HepG2 (cell line): ENCODE data around the gene TMTC4. TPM values are rescaled to one million over a fixed set of nuclear protein-coding genes. Genes with fewer than 3 reads are reported as not detected.

Experiments
- CEBPG ChIP-seq: IDR thresholded peaks from 2 replicates; pipeline ENCODE4 v1.6.1; 2016
- ELF1 ChIP-seq: sonication (generic); formaldehyde crosslinking; IDR thresholded peaks from 2 replicates; pipeline ENCODE4 v1.4.0; 2020; ENCODE audit warnings: missing genetic modification reagents
- GPN1 ChIP-seq: sonication (generic); formaldehyde crosslinking; IDR thresholded peaks from 2 replicates; pipeline ENCODE4 v1.5.1; 2020; ENCODE audit warnings: missing genetic modification reagents, borderline replicate concordance
- HNRNPLL ChIP-seq: fragments of 200-400 bp; formaldehyde crosslinking; IDR thresholded peaks from 2 replicates; pipeline ENCODE4 v1.6.1; 2017; ENCODE audit warnings: mild to moderate bottlenecking, low read depth, low read length; ENCODE audit not compliant: poor library complexity, severe bottlenecking
- HOXD1 ChIP-seq: sonication (generic); formaldehyde crosslinking; IDR thresholded peaks from 2 replicates; pipeline ENCODE4 v1.5.0; 2020; ENCODE audit warnings: missing genetic modification reagents
- KMT2B ChIP-seq: IDR thresholded peaks from 2 replicates; pipeline ENCODE4 v1.6.1; 2016; ENCODE audit warnings: missing genetic modification reagents, missing compliant biosample characterization
- NFE2L1 ChIP-seq: sonication (generic); formaldehyde crosslinking; IDR thresholded peaks from 2 replicates; pipeline ENCODE4 v1.4.0; 2020; ENCODE audit warnings: missing genetic modification reagents, mild to moderate bottlenecking, borderline replicate concordance
- NFYC ChIP-seq: IDR thresholded peaks from 2 replicates; pipeline ENCODE4 v1.6.1; 2016; ENCODE audit warnings: missing genetic modification reagents, missing compliant biosample characterization
- NR2F6 ChIP-seq, 2 experiments: IDR thresholded peaks; 2 replicates each; pipeline ENCODE4 v1.6.1; 2016; ENCODE audit warnings: antibody characterized with exemption in 1 of 2, mild to moderate bottlenecking in 1 of 2
- SOX5 ChIP-seq: IDR thresholded peaks from 2 replicates; pipeline ENCODE4 v1.6.1; 2016; ENCODE audit warnings: borderline replicate concordance
- TAF15 ChIP-seq: fragments of 200-400 bp; formaldehyde crosslinking; IDR thresholded peaks from one replicate; pipeline ENCODE4 v1.6.1; 2018; ENCODE audit warnings: mild to moderate bottlenecking, low read depth, low read length; ENCODE audit not compliant: poor library complexity, severe bottlenecking
- TP53 ChIP-seq: sonication (generic); formaldehyde crosslinking; conservative IDR thresholded peaks from 2 replicates; pipeline ENCODE4 v1.4.0; 2020; ENCODE audit warnings: missing genetic modification reagents
- ZBTB42 ChIP-seq: sonication (generic); formaldehyde crosslinking; IDR thresholded peaks from 2 replicates; pipeline ENCODE4 v1.5.0; 2020; ENCODE audit warnings: mild to moderate bottlenecking, missing genetic modification reagents
- ZMYM2 ChIP-seq: sonication (generic); formaldehyde crosslinking; IDR thresholded peaks from 2 replicates; pipeline ENCODE4 v1.8.0; 2022; ENCODE audit warnings: mild to moderate bottlenecking, missing genetic modification reagents
- ZNF337 ChIP-seq: sonication (generic); formaldehyde crosslinking; IDR thresholded peaks from 2 replicates; pipeline ENCODE4 v1.5.1; 2020; ENCODE audit warnings: missing genetic modification reagents, low read depth, mild to moderate bottlenecking, borderline replicate concordance
- ZNF33B ChIP-seq: sonication (generic); formaldehyde crosslinking; IDR thresholded peaks from 2 replicates; pipeline ENCODE4 v1.5.1; 2020; ENCODE audit warnings: mild to moderate bottlenecking, missing genetic modification reagents
- ZNF781 ChIP-seq: sonication (generic); formaldehyde crosslinking; IDR thresholded peaks from 2 replicates; pipeline ENCODE4 v1.5.1; 2020; ENCODE audit warnings: borderline replicate concordance, mild to moderate bottlenecking, missing genetic modification reagents; ENCODE audit errors: not compliant biosample characterization
- polyA plus RNA-seq, 8 experiments: library from polyadenylated mRNA; depleted of rRNA in 3 of 8; stranded (reverse) in 7 of 8; unstranded in 1 of 8; fragments of >200 nt; fragmentation: Illumina TruSeq in 4 of 8; extraction: Trizol in 4 of 8; gene quantifications; 2 replicates each; pipeline versions ENCODE4 v1.2.1 to v1.2.3, GENCODE V29; 2011 to 2016; ENCODE audit warnings: low read depth in 4 of 8, missing spikeins in 1 of 8, mixed read lengths in 1 of 8; ENCODE audit not compliant: insufficient read depth in 1 of 8
- total RNA-seq, 5 experiments: library from RNA; depleted of rRNA; stranded (reverse); fragments of >200 nt; fragmentation: Illumina TruSeq; extraction: Trizol; gene quantifications; 2 replicates each; pipeline ENCODE4 v1.2.3, GENCODE V29; 2016; ENCODE audit warnings: low read depth in 1 of 5
- TF ChIP-seq, protein P1 (sequence below): IDR thresholded peaks from 2 replicates; pipeline ENCODE4 v1.6.1; 2016; ENCODE audit warnings: missing biosample characterization, missing genetic modification reagents, low read depth
- TF ChIP-seq, protein P2 (sequence below): sonication (generic); formaldehyde crosslinking; IDR thresholded peaks from 2 replicates; pipeline ENCODE4 v1.4.0; 2020; ENCODE audit warnings: mild to moderate bottlenecking, missing genetic modification reagents
- TF ChIP-seq, protein P3 (sequence below): sonication (generic); formaldehyde crosslinking; IDR thresholded peaks from 2 replicates; pipeline ENCODE4 v1.4.0; 2020; ENCODE audit warnings: mild to moderate bottlenecking, missing genetic modification reagents
- TF ChIP-seq, protein P4 (sequence below): IDR thresholded peaks from 2 replicates; pipeline ENCODE4 v1.6.1; 2012; ENCODE audit warnings: low read length, improper control_type of control experiment
- TF ChIP-seq, protein P5 (sequence below): sonication (generic); formaldehyde crosslinking; IDR thresholded peaks from 2 replicates; pipeline ENCODE4 v1.8.0; 2022; ENCODE audit warnings: missing genetic modification reagents, low read depth, mild to moderate bottlenecking, borderline replicate concordance

Gene TMTC4
- total and polyA plus RNA-seq, 2 of the 13 experiments (the other 11 are each of a cell fraction or from before 2014, with no cell fraction given): 16.0 to 22.6 TPM

DNA sequence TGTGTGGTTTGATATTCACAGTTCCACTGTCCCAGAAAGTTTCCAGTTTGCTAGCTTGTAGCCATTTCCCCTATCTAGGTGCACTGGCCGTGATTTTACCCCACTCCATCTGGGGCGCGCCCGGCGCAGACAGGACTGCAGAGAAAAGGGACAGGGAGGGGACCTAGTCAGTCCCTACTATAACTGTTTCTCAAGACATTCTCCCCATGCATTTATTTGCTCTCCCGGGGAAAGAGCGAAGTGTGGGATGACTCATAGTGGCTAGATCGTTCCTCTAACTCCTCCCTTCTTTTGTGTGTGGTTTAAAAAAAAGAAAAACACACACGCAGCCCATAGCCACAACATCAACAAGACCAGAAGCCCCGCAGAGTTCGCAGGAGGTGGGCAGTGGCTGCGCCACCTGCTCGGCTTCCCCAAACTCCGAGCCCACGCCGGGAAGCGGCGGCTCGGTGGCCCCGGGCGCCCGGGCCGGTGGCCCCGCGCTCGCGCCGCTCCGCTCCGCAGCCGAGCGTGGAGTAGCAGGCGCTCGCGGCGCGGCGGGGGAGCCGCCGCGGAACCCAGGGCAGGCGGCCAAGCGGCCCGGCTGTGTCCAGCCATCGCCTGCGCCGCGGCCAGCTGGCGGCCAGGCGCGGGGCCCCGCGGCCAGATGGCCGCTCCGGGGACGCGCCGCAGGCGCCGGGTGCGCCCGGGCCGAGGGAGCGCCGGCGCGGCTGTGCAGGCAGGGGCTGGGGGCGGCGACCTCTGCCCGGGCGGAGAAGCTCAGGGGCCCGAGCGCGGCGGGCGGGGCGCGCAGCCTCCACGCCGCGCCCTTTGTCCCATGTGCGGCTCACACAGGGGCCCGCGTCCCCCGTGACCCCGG lies 653 bp downstream of the TMTC4 start (continued):
- TF ChIP-seq, protein P1, sequence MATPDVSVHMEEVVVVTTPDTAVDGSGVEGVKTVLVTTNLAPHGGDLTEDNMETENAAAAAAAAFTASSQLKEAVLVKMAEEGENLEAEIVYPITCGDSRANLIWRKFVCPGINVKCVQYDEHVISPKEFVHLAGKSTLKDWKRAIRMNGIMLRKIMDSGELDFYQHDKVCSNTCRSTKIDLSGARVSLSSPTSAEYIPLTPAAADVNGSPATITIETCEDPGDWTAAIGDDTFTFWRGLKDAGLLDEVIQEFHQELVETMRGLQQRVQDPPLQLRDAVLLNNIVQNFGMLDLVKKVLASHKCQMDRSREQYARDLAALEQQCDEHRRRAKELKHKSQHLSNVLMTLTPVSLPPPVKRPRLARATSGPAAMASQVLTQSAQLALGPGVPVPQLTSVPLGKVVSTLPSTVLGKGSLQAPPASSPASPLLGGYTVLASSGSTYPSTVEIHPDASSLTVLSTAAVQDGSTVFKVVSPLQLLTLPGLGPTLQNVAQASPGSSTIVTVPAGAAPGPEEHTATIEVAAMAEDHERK: no peak
- TF ChIP-seq TAF15 (no peak), ZNF33B (no peak), CEBPG (CRISPR knock-in tag) (no peak), NFE2L1 (CRISPR knock-in tag) (no peak), NFYC (CRISPR knock-in tag) (0 out of 2 replicates have a peak, but pooled peaks have one; percentile 11), GPN1 (no peak), ZBTB42 (CRISPR knock-in tag) (no peak), KMT2B (CRISPR knock-in tag) (peak; percentile 40; the same call in 1 of the 2 replicates), HNRNPLL (peak; percentile 74), ZNF781 (CRISPR knock-in tag) (no peak), ZMYM2 (no peak), NR2F6 (IDR thresholded peaks at IDR 0.05) (no peak), NR2F6 (CRISPR knock-in tag; IDR thresholded peaks at IDR 0.05) (no peak), HOXD1 (no peak), TP53 (CRISPR knock-in tag) (no peak), SOX5 (CRISPR knock-in tag) (no peak), ZNF337 (no peak), ELF1 (no peak)
- TF ChIP-seq, protein P2, sequence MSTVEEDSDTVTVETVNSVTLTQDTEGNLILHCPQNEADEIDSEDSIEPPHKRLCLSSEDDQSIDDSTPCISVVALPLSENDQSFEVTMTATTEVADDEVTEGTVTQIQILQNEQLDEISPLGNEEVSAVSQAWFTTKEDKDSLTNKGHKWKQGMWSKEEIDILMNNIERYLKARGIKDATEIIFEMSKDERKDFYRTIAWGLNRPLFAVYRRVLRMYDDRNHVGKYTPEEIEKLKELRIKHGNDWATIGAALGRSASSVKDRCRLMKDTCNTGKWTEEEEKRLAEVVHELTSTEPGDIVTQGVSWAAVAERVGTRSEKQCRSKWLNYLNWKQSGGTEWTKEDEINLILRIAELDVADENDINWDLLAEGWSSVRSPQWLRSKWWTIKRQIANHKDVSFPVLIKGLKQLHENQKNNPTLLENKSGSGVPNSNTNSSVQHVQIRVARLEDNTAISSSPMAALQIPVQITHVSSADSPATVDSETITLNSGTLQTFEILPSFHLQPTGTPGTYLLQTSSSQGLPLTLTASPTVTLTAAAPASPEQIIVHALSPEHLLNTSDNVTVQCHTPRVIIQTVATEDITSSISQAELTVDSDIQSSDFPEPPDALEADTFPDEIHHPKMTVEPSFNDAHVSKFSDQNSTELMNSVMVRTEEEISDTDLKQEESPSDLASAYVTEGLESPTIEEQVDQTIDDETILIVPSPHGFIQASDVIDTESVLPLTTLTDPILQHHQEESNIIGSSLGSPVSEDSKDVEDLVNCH (CRISPR knock-in tag): no peak
- TF ChIP-seq, protein P3, sequence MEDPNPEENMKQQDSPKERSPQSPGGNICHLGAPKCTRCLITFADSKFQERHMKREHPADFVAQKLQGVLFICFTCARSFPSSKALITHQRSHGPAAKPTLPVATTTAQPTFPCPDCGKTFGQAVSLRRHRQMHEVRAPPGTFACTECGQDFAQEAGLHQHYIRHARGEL (CRISPR knock-in tag): 0 out of 2 replicates have a peak, but pooled peaks have one; percentile 8
- TF ChIP-seq, protein P4, sequence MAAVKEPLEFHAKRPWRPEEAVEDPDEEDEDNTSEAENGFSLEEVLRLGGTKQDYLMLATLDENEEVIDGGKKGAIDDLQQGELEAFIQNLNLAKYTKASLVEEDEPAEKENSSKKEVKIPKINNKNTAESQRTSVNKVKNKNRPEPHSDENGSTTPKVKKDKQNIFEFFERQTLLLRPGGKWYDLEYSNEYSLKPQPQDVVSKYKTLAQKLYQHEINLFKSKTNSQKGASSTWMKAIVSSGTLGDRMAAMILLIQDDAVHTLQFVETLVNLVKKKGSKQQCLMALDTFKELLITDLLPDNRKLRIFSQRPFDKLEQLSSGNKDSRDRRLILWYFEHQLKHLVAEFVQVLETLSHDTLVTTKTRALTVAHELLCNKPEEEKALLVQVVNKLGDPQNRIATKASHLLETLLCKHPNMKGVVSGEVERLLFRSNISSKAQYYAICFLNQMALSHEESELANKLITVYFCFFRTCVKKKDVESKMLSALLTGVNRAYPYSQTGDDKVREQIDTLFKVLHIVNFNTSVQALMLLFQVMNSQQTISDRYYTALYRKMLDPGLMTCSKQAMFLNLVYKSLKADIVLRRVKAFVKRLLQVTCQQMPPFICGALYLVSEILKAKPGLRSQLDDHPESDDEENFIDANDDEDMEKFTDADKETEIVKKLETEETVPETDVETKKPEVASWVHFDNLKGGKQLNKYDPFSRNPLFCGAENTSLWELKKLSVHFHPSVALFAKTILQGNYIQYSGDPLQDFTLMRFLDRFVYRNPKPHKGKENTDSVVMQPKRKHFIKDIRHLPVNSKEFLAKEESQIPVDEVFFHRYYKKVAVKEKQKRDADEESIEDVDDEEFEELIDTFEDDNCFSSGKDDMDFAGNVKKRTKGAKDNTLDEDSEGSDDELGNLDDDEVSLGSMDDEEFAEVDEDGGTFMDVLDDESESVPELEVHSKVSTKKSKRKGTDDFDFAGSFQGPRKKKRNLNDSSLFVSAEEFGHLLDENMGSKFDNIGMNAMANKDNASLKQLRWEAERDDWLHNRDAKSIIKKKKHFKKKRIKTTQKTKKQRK: no peak
- TF ChIP-seq, protein P5, sequence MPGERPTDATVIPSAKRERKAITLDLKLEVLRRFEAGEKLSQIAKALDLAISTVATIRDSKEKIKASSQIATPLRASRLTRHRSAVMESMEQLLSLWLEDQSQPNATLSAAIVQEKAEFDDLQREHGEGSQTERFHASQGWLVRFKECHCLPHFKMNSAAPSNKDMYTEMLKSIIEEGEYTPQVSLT (CRISPR knock-in tag): no peak
